Adipose tissue (tissue), 3 donors: ENCODE measurements around the gene UNC79. TPM values are rescaled to one million over a fixed set of nuclear protein-coding genes. Genes with fewer than 3 reads are reported as not detected.

Experiments used
- H3K27ac ChIP-seq: one replicate; pipeline ENCODE4 v1.5.1; 2013; ENCODE audit warnings: low read depth, low read length
- WGBS, 3 donors: extraction: QIAGEN DNeasy Blood & Tissue Kit; methylation state at CpG; one replicate each; pipeline ENCODE4 v1.1.7; 2013; 5-methylcytosine and 5-hydroxymethylcytosine counted together
- polyA plus RNA-seq, 3 donors: library from polyadenylated mRNA; stranded (reverse); fragments of 200-250 nt; gene quantifications; one replicate each; pipeline ENCODE4 v1.2.3, GENCODE V29; 2013
- donor health status: healthy with polysubstance abuse.
- donor health status: Bipolar disorder and iron deficiency.
- donor health status: healthy.

UNC79 gene
- polyA plus RNA-seq, 3 donors: 0.10 to 0.63 (median 0.11) TPM

- 88 to 95% (median 92%) methylated on average over 8 of the region's 8 CpGs for WGBS, 3 donors
Observed at GRCh38 chr14:93749076-93749420, 318.3 kb downstream of the UNC79 start.

GRCh38 chr14:93751946-93752655 lies 321.4 kb downstream of the UNC79 start:
- WGBS, 3 donors: 35 to 73% (median 65%) methylated on average over 19 of the region's 19 CpGs

More at GRCh38 chr14:93749076-93749420, 318.3 kb downstream of the UNC79 start:
- no peak overlapping the region for H3K27ac ChIP-seq

GRCh38 chr14:93752980-93753561 lies 322.3 kb downstream of the UNC79 start:
- H3K27ac ChIP-seq: no peak overlapping the region
- 53 to 62% (median 58%) methylated on average over 4 of the region's 4 CpGs for WGBS, 3 donors

More at GRCh38 chr14:93751946-93752655, 321.4 kb downstream of the UNC79 start:
- H3K27ac ChIP-seq: no peak overlapping the region

- WGBS, 3 donors: 90 to 93% (median 91%) methylated on average over 8 of the region's 8 CpGs
- no peak overlapping the region for H3K27ac ChIP-seq
Observed at GRCh38 chr14:93753647-93754046, 322.9 kb downstream of the UNC79 start.

- 82 to 86% (median 82%) methylated on average over 12 of the region's 12 CpGs for WGBS, 3 donors
- H3K27ac ChIP-seq: no peak overlapping the region
Observed at GRCh38 chr14:93757206-93757605, 326.5 kb downstream of the UNC79 start.

Other genes with a start within 250 kb of the UNC79 start
- gene MOAP1, start 246.0 kb upstream of the UNC79 start, polyA plus RNA-seq: 10 to 100 TPM; 14.7 to 20.8 (median 16.9) TPM
- gene LYSET, start 245.6 kb upstream of the UNC79 start, polyA plus RNA-seq: 10 to 100 TPM; 12.2 to 15.3 (median 14.4) TPM
- 10 to 100 TPM in 2 of 3 donors, 1 to 10 TPM in 1; 10.0 to 23.7 (median 11.5) TPM for gene GON7, start 223.9 kb upstream of the UNC79 start, polyA plus RNA-seq
- 10 to 100 TPM; 11.2 to 13.8 (median 11.3) TPM for gene UBR7, start 223.7 kb upstream of the UNC79 start, polyA plus RNA-seq
- 10 to 100 TPM in 1 of 3 donors, 1 to 10 TPM in 2; 4.4 to 10.0 (median 7.9) TPM for gene BTBD7, start 97.9 kb upstream of the UNC79 start, polyA plus RNA-seq
- gene COX8C, start 83.8 kb upstream of the UNC79 start, polyA plus RNA-seq: not detected